H1 (cell line): ENCODE measurements around the gene POLR3GL. TPM values are rescaled to one million over a fixed set of nuclear protein-coding genes. Genes with fewer than 3 reads are reported as not detected.

Experiments used
- SUZ12 ChIP-seq: fragments of 200-600 bp; sonication (generic); IDR thresholded peaks from 2 replicates; pipeline ENCODE4 v1.6.1; 2012; ENCODE audit warnings: mild to moderate bottlenecking, inconsistent platforms, low read length, moderate library complexity, mixed read lengths
- polyA plus RNA-seq, 7 experiments: library from polyadenylated mRNA; depleted of rRNA in 3 of 7; stranded (reverse) in 5 of 7; unstranded in 2 of 7; fragments of >200 nt in 5 of 7; fragments of 200-250 nt in 2 of 7; gene quantifications; 1 replicate in 5 of 7; 2 replicates in 1 of 7; 4 replicates in 1 of 7; pipeline versions ENCODE4 v1.2.1 to v1.2.3, GENCODE V29; 2011 to 2013; ENCODE audit warnings: missing spikeins in 2 of 7, mixed read lengths in 2 of 7
- total RNA-seq: library from RNA; stranded (reverse); fragmentation: NEBNext Ultra II Directional; extraction: Animal tissue kit (Norgen Biotek cat#: 25700); gene quantifications from 2 replicates; pipeline ENCODE4 v1.2.1, GENCODE V29; 2021

Gene POLR3GL
- total and polyA plus RNA-seq, 2 of the 8 experiments (the other 6 are each of a cell fraction or from before 2014, with no cell fraction given), result 3.1 to 3.9 TPM

- no peak for TF ChIP-seq SUZ12
Observed at GRCh38 chr1:145999321-146000024, 35.0 kb downstream of the POLR3GL start (continued).
